AG08395 (cell line): ENCODE results near the gene PCF11.

Source experiments
- DNase-seq: peaks from one replicate; pipeline ENCODE4 v3.0.0; 2012; ENCODE audit warnings: mixed read lengths, low spot score

Gene PCF11

DNA sequence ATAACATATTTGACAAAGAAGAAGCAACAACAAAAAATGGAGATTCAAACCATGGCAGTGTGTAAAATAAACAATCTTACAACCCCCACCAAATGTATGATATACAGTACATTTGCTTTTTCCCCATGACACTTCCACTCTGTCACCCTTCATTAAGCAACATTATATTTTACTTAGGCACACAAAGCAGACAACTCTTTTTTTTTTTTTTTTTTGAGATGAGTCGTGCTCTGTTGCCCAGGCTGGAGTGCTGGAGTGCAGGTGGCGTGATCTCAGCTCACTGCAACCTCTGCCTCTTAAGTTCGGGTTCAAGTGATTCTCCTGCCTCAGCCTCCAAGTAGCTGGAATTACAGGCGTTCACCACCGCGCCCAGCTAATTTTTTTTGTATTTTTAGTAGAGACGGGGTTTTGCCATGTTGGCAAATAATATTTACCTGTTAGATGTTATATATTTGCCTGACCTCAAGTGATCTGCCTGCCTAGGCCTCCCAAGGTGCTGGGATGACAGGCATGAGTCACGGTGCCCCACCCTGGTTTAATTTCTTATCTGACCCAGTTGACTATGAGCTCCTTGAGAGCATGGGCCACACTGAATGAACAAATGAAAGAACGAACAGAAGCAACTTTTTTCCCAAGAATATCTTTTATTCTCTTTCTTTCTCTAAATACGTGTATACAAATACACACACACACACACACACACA lies 5.5 kb upstream of the PCF11 start:
- DNase-seq = no peak

DNA sequence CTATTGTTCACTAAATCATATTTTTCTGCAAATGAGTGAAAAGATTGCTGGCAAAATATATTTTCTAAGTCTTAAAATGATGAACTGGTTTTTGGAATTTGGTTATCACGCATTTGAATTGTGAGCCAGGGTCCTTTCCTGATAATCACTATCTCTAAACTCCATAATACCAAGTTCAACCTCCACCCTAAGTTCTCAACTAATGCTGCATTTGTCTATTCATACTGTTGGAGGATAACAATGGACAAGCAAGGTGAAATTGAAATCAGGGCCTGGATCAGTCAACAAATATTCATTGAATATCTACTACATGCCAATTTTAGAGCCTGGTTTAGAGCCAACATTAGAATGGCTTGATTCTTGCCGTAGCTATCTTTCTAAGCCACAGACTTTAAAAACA lies 4.7 kb upstream of the PCF11 start:
- no peak for DNase-seq

DNA sequence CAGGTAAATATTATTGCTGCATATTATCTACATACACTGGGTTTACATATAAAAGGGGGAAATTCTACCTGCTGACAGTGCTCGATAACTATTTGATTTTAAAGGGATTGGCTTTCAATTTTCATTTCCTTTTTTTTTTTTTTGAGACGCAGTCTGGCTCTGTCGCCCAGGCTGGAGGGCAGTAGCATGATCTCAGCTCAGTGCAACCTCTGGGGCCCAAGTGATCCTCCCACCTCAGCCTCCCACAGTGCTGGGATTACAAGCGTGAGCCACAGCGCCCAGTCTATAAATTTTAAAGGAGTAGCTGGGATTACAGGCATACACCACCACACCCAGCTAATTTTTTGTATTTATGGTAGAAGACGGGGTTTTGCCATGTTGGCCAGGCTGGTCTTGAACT lies 3.2 kb upstream of the PCF11 start:
- DNase-seq = no peak

DNA sequence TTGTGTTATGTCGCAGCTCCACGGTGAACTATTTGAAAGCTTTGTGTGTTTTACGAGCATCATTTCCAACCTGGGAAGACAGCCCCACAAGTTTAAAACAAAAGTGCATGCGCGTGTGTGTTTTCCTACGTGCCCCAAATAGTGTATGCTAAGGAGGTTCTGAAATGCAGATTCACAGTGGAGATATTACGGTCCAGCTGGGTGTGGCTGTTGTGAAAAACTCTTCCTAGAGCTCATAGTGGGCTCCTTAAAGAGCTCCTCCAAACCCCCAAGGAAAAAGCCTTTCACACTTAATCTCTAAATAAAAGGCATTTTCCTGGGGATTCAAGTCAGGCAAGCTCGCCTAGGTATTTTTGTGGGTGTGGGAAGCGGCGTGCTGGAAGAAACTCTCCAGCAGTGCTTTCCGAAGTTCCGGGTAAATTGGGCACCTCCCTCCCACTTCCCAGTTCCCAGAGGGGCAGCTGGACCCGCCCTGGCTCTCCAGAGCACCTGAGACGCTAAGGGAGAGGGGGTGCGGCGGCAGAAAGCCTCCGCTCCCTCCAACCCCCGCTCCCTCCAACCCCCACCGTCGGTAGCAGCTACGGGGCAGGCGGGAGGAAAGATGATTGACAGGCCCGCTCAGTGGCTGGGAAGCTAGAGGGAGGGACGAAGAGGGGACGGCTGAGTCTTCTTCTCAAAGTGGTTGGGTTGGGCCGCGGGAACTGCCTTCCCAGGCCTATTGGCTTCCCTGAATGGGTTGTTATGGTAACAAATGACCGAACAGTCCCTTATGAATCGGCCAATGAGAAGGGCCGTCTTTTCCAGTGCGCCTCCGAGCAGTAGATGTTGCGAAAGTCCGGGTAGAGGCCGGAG lies 561 bp upstream of the PCF11 start:
- peak; percentile 98 for DNase-seq

DNA sequence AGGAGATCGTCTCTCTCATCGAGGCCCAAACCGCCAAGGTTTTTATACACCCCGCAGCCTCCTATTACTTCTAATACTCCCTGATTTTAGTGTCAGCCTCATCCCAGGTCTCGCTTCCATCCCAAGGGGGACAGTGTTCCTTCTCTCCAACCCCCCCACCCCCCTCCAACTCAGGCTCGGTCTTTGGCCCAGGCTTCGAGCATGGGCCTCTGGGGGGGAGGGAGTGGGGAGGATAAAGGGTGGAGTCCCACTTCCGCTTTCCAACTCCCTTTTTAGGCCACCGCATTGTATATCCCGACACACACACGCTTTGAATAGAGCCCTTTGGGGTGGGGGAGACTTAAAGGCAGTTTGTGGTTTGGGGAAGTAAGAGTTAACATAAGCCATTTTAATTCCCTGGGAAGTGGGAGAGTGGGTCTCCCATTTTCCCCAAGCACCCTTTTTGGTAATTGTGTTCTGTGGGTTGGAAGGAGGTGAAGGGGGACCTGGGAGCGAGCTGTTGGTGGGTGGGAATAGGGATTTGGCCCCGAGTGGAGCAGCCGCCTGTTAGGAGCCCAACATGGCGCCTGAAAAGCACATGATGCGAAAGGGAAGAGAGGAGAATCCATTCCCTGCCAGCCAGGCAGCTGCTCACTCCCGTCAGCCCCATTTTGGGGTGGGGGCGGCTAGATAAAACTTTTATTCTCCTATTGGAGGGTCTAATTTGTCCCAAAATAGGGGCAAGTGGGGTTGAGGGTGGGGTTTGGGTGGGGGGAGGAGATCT lies 844 bp downstream of the PCF11 start:
- DNase-seq = peak; percentile 35

DNA sequence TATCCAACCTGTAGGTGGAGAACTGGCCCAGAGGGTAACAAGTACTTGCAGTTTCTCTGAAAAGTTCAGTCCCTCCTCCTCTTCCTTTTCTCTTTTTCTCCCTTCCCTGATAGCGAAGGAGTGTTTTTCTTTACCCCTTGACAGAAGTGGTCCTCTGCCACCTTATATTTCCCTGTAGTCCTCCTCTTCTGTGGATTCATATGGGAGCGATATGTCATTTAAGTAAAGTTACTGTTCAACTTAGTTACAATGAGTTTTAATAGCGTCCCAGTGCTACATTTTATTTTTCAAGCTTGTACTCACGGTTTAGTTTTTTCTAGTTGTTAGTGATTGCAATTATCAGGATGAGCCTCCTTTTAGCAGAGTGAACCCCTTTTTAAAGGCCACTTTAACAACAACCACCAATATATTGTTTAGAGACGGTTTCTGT lies 1.4 kb downstream of the PCF11 start:
- no peak for DNase-seq

DNA sequence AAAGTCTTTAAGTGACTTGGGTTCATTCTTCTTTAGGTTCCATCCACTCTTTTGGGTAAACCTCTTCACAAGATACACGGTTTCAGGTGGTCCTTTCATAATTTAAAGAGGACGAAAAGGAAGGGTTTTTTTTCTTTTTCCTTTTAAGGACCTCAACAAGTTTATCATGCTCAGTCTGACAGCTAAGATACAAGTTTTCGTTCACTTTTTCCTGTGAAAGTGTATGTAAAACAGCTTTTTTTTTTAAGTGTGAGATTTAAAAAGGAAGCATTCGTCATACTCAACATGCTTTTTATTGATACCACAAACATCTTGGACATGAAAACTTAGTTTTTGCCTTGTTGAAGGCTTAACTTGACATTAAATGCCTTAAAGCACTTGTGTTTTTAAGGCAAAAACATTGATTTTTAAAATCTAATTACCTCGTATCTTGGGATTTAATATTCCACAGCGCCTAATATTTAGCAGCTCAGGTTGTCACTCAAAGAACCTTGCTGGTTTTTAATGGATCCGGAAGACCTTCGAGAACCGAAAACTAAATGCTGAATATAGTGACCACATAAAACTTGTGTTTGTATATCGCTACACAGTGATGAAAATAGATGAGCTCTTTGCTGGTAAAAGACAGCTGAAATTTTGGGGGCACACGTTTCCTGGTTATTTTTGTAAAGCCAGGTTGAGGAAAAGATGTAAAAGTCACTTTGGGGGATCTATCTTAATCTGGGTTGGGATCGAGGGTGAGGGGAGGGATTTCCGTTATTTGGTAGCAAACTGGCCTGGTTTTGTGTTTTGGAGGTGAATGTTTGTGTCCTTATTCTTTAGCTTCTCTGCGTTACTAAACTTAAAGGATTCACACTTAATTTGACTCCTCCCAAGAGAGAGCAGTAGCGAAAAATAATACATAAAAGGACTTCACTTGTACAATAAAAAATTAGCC lies 2.3 kb downstream of the PCF11 start:
- DNase-seq = no peak

DNA sequence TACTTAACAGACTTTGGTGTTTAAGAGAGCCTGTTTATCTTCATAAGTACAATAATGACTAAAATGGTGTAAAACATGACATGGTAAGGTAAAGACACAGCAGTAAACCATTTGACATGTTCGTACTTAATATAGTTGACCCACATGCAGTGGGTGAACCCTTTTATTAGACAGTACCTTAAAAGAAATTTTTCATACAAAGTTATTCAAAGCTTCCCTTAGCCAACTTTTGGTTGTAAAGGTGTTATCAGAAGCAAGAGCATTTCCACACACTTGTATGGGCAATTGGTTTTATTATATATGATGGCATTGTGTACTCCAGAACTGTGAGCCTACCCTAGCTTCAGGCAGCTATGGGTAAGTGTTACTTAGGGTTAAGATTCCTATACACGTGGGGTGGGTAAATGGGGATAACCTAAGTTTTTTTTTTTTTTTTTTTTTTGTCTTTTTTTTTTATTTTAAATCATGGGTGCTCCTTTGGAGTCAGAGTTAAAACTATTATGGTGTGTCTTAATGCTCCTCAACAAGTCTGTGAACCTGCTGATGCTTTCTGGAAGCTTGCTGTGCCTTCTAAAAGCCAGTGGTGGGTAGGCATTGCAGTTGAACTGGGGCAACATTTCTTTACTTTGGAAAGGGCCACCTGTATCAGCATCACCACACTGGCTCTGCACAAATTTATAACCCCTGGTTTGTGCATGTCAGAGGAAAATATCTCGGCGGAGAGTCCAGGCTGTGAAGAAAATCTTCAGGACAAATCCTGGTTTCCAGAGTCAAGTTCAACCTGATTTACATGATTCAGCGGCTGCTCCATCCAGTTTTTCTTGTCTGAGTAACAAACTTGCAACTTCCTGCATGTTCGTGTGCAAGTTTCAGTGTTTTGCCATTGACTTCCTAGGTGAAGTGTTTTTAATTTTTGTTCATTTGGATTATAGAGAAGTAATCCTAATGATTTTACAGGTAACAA lies 3.3 kb downstream of the PCF11 start:
- no peak for DNase-seq

DNA sequence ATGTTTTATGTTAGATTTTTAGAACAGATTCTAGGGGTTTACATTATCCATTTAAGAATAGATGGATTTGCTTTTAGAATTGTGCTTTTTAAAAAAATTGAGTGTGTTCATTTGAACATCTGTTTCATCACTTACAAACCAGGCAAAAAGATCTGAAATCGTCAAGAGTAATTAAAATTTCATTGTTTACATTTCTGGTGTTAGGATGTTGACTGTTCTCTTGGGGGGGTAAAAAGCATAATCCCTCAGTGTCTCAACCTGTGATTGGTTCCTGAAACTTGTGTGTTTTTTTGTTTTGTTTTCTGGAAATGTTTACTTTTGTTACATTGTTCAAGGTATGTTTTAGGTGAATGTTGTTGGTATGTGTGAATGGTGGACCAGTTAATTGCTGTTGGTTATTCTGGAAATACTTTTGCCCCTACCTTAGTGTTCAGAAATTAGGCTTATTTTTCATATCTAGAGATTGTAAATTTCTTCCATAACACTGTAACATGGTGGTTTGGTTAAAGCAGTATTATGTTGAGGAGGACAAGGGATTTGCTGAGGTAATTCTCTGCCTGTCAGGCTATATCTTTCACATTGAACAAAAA lies 4.8 kb downstream of the PCF11 start:
- no peak for DNase-seq

DNA sequence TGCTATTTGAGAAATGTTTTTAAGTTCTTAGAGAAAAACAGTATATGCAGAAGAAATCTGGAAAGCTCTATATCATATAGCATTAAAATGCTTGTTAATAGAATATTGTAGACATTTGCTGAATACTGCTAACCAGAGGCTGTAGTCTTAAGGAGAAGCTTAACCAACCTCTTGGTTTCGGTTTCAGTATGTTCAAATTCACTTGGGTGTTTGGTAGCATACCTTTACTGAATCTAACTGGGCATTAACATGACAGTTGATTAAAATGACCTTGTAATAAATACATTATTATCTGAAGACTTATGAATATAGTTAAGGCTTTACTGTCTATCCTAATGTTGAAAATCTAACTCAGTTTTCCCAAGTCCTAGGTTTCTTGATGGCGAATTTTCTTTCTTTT lies 5.4 kb downstream of the PCF11 start:
- no peak for DNase-seq

DNA sequence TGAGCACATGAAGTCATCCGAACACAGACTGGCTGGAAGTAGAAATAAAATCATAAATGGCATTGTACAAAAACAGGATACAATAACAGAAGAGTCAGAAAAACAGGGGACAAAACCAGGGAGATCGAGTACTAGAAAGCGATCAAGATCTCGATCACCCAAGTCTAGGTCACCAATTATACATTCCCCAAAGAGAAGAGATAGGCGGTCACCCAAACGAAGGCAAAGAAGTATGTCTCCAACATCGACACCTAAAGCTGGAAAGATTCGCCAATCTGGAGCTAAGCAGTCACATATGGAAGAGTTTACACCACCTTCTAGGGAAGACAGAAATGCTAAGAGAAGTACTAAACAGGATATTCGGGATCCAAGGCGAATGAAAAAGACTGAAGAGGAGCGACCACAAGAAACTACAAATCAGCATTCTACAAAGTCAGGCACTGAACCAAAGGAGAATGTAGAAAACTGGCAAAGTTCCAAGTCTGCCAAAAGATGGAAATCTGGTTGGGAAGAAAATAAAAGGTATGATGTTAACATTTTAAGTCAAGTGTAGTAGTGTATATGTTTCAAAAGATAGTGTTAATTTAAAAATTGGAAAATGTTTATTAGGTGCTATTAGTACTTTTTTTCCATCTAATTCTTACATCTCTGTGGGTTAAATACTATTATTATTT lies 9.4 kb downstream of the PCF11 start:
- DNase-seq = no peak

DNA sequence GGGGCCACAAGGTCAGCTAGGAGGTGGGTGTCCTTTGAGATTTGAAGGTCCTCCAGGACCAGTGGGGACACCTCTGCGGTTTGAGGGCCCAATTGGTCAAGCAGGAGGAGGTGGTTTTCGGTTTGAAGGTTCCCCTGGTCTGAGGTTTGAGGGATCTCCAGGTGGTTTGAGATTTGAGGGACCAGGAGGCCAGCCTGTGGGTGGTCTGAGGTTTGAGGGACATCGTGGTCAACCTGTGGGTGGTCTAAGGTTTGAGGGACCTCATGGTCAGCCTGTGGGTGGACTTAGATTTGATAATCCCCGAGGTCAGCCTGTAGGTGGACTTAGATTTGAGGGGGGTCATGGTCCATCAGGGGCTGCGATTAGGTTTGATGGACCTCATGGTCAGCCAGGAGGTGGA lies 11.8 kb downstream of the PCF11 start:
- no peak for DNase-seq

DNA sequence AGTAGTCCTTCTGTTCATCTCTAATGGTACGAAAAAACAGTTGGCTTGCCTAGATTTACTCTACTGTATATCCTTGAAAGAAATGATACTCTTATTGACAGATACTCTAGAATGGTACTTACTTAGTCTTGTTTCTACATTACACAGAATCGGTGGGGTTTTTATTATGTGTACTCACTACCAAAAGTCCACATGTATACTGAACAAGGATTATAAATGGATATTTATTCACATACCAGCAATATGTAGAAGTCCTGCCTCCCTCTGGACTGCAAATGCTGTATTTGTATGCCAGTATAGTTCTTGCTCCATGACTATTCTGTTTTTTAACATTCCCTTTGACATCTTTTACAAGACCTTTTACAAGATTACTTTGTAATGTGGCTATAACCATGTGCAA lies 13.9 kb downstream of the PCF11 start:
- DNase-seq = no peak

DNA sequence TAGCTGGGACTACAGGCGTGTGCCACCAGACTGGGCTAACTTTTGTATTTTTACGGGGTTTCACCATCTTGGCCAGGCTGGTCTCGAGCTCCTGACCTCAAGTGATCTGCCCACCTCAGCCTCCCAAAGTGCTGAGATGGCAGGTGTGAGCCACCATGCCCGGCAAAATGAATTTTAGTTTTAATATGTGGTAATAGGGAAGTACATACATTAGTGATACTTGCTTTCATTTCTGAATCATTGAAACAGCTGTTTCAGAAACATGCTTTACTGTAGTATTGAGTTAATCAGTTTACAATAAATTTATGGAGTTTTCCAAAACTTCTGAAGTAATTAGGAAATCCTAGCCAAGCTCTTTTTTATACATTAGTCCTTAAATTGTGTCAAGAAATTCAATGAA lies 15.6 kb downstream of the PCF11 start:
- DNase-seq = no peak

DNA sequence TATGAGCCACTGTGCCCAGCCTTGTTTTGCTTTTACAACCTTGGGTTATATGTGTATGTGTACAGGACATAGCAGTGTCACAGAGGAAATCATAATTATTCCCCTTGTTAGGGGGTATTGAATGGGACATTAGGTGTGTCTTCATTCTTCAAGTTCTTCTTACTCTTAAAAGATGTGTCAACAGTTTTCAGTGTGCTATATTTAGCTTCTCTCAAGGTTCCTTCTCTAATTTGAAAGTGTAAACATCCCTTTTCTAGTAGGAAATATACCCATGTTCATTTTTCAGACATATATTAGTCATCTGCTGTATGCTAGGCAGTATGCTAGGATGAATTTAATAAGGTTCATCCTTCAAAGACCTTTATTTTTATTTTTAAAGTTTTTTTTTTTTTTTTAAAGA lies 17.1 kb downstream of the PCF11 start:
- DNase-seq = no peak

DNA sequence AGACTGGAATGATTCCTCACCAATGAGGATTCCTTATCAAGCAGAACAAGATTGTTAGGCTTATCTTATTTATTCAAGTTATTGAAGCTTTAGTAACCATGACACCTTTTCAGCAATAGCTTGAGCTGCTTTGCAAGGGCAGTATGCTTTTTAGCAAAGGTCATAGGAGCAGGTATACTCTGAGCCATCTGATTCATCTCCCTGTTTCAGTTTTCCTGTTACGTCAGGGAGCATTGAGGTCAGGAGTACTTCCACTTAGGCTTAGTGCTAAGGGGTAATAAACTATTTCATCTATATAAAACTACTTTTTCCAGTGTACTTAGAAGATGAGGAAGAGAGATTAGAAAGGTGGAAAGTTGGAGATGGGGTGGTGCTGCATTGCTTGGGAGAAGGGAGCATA lies 18.9 kb downstream of the PCF11 start:
- DNase-seq = no peak

DNA sequence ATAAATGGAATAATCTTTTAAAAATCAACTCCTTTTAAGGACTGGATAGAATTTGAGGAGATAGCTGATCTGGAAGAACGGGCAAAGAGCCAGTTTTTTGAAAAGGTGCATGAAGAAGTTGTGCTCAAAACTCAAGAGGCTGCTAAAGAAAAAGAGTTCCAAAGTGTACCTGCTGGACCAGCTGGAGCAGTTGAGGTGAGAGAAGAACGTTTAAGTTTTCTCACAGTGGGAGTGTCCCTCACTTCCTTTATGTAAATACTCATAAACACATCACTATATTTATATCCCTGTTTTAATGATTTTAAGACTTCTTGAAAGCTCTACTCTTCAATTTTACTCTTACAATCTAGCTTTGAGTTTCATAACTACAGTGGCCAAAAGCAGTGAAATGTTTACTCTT lies 24.9 kb downstream of the PCF11 start:
- no peak for DNase-seq

DNA sequence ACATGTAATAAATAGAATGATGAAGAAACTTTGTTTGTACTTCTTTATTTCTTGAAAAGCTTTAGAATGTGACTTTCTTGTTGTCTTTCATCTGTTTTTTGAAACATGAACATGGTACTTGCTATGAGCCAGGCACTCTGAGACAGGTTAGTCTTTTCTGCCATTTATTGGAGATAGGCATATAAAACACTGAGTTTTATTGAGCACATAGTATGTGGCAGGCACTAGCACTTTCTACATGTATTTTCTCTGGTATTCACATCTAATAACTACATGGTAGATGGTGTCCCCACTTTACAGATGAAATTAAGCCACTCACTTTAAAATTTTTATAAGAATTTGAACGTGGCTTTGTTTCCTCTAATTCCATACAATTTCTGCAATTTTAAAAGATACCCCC lies 28.8 kb downstream of the PCF11 start:
- no peak for DNase-seq

DNA sequence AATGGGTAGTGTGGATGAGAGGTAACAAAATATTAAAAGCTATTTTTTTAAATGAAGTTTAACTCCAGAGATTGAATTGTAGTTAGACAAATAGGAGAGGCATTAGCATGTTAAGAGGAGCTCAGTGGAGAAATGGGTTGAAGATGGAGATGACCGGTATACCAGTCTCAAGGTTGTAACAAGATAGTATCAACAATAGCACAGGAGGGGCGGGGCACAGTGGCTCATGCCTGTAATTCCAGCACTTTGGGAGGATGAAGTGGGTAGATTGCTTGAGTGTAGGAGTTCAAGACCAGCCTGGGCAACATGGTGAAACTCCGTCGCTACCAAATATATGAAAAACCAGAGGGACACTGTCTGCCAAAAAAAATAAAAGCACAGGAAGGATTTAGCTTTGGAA lies 30.5 kb downstream of the PCF11 start:
- no peak for DNase-seq

DNA sequence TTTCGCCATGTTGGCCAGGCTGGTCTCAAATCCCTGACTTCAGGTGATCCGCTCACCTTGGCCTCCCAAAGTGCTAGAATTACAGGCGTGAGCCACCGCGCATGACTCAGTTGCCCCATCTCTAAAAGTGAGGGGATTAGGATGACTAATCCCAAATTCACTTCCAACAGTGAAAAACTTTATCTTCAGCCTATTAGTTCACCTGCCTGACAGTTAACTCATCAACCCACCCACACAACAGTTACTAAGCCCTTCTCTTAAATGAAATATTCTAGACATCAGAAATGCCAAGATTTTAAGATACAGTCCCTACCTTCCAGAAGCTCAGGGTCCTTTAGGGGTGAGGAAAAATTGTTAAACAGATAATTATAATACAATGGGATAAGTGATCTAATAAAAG lies 34.6 kb downstream of the PCF11 start:
- no peak for DNase-seq
